CD4-positive, alpha-beta T cell (primary cell): ENCODE measurements around the gene PCBP2. TPM values are rescaled to one million over a fixed set of nuclear protein-coding genes. Genes with fewer than 3 reads are reported as not detected.

Experiments
- ATAC-seq: fragments of 200-7000 bp; cut with Tn5 transposase; one replicate; pipeline ENCODE4 v1.10.0; 2022; ENCODE audit warnings: mild to moderate bottlenecking; ENCODE audit not compliant: poor library complexity
- CTCF ChIA-PET: fragments of 350-600 bp; sonication (Branson Sonifier 250); formaldehyde crosslinking; loops from one replicate; lab custom pipeline; 2021; ENCODE audit warnings: antibody characterized with exemption, inconsistent platforms; lab: Charles Lee
- POLR2A ChIA-PET: fragments of 350-600 bp; sonication (Branson Sonifier 250); formaldehyde crosslinking; loops from one replicate; lab custom pipeline; 2021; ENCODE audit warnings: antibody characterized with exemption, inconsistent platforms; lab: Charles Lee
- DNase-seq, 14 experiments: peaks; one replicate each; pipeline ENCODE4 v3.0.0-alpha.2; 2013 to 2020; ENCODE audit warnings: mixed read lengths in 2 of 14
- H3K27ac ChIP-seq, 2 donors: one replicate each; pipeline versions ENCODE4 v1.5.1 to v1.7.0; 2013; ENCODE audit warnings: low read length in 2 of 2, low read depth in 1 of 2, mild to moderate bottlenecking in 1 of 2
- H3K27me3 ChIP-seq, 2 experiments: 1 replicate in 1 of 2; 2 replicates in 1 of 2; pipeline versions ENCODE4 v1.6.1 to v1.7.0; 2013; ENCODE audit warnings: low read length in 2 of 2, control low read depth in 1 of 2, mild to moderate bottlenecking in 1 of 2, moderate library complexity in 1 of 2; ENCODE audit not compliant: insufficient read depth in 2 of 2, control insufficient read depth in 1 of 2
- H3K36me3 ChIP-seq: one replicate; pipeline ENCODE4 v1.6.1; 2013; ENCODE audit warnings: low read length, control low read depth; ENCODE audit not compliant: insufficient read depth
- H3K4me1 ChIP-seq: one replicate; pipeline ENCODE4 v1.6.1; 2013; ENCODE audit warnings: low read length, control low read depth; ENCODE audit not compliant: insufficient read depth
- H3K4me3 ChIP-seq: one replicate; pipeline ENCODE4 v1.5.1; 2013; ENCODE audit warnings: mild to moderate bottlenecking, low read length, moderate library complexity
- H3K9me3 ChIP-seq, 2 experiments: 1 replicate in 1 of 2; 2 replicates in 1 of 2; pipeline versions ENCODE4 v1.6.1 to v1.7.0; 2013; ENCODE audit warnings: low read length in 2 of 2, mild to moderate bottlenecking in 2 of 2, control low read depth in 1 of 2, moderate library complexity in 1 of 2; ENCODE audit not compliant: control insufficient read depth in 1 of 2, insufficient read depth in 1 of 2
- H3K27ac Mint-ChIP-seq: one replicate; pipeline ENCODE4 v1.8.0; 2020; ENCODE audit warnings: mixed read lengths
- H3K27me3 Mint-ChIP-seq: one replicate; pipeline ENCODE4 v1.8.0; 2021; ENCODE audit warnings: mixed read lengths
- H3K36me3 Mint-ChIP-seq: one replicate; pipeline ENCODE4 v1.8.0; 2021; ENCODE audit warnings: low read depth, mixed read lengths
- H3K4me1 Mint-ChIP-seq: one replicate; pipeline ENCODE4 v1.8.0; 2021; ENCODE audit warnings: low read depth, mixed read lengths
- H3K4me3 Mint-ChIP-seq: one replicate; pipeline ENCODE4 v1.8.0; 2020; ENCODE audit warnings: mild to moderate bottlenecking, mixed read lengths
- H3K9me3 Mint-ChIP-seq: one replicate; pipeline ENCODE4 v1.8.0; 2020; ENCODE audit warnings: mixed read lengths
- intact Hi-C, 2 experiments: fragments of 100-400 bp; cut with DNase I in 1 of 2; cut with micrococcal nuclease in 1 of 2; formaldehyde crosslinking; loops; one replicate each; pipeline versions ENCODE4 v1.15.1 to v1.9.0; 2023 to 2025; cut with DNase I, micrococcal nuclease
- total RNA-seq, 174 experiments: library from RNA in 2 of 174; stranded (reverse) in 2 of 174; gene quantifications; one replicate each; pipeline ENCODE4 v1.2.3 and lab custom pipeline; 2021 to 2026
- TF ChIP-seq, protein P1 (sequence below): fragments of 200-600 bp; IDR thresholded peaks from one replicate; pipeline ENCODE4 v1.8.0; 2022; ENCODE audit warnings: antibody characterized with exemption, mild to moderate bottlenecking

PCBP2 gene
- total RNA-seq, 2 experiments from 2014 or later, result 1,331 to 1,359 TPM

DNA sequence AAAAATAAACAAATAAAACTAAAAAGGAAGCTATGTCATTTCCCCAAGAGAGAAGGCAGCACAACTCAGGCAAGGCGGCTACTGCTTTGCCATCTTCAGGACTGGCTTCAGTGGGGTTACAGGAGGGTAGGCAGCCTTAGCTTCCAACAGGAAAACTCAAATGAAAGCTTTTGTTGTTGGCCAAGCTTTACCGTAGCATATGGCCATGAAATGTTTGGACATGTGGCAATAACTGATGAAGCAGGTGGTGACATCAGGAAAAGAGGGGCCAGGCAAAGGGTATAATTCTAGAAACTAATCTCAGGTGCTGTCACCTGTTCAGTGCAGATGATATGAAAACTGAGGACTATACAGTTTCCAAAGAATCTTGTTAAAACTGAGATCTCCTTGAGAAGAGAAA lies 78.2 kb downstream of the PCBP2 start:
- no peaks in the 10 kb centered on the region for H3K27me3 ChIP-seq
- no peaks in the 10 kb centered on the region for H3K9me3 Mint-ChIP-seq
- DNase-seq (no peak), ATAC-seq (no peak)
- peaks cover 64% of the 10 kb centered on the region for H3K36me3 Mint-ChIP-seq
- intact Hi-C loops, result no loop called here
- POLR2A ChIA-PET, result no interaction called here
- no peak overlapping the region for H3K27ac ChIP-seq
- H3K36me3 ChIP-seq, result peaks cover 62% of the 10 kb centered on the region
- H3K27ac Mint-ChIP-seq, result no peak overlapping the region
- CTCF ChIA-PET, result no interaction called here
- no peaks in the 10 kb centered on the region for H3K9me3 ChIP-seq
- TF ChIP-seq, protein P1, sequence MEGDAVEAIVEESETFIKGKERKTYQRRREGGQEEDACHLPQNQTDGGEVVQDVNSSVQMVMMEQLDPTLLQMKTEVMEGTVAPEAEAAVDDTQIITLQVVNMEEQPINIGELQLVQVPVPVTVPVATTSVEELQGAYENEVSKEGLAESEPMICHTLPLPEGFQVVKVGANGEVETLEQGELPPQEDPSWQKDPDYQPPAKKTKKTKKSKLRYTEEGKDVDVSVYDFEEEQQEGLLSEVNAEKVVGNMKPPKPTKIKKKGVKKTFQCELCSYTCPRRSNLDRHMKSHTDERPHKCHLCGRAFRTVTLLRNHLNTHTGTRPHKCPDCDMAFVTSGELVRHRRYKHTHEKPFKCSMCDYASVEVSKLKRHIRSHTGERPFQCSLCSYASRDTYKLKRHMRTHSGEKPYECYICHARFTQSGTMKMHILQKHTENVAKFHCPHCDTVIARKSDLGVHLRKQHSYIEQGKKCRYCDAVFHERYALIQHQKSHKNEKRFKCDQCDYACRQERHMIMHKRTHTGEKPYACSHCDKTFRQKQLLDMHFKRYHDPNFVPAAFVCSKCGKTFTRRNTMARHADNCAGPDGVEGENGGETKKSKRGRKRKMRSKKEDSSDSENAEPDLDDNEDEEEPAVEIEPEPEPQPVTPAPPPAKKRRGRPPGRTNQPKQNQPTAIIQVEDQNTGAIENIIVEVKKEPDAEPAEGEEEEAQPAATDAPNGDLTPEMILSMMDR, result no peak
- H3K27me3 Mint-ChIP-seq, result no peaks in the 10 kb centered on the region
- H3K4me1 Mint-ChIP-seq, result no peaks in the 10 kb centered on the region
- H3K4me3 Mint-ChIP-seq, result no peak overlapping the region
- no peak overlapping the region for H3K4me3 ChIP-seq
- no peaks in the 10 kb centered on the region for H3K4me1 ChIP-seq

Other genes with a start within 250 kb of the PCBP2 start
- 100 to 1,000 TPM; 166 to 180 TPM for gene ITGB7, start 244.9 kb upstream of the PCBP2 start, total RNA-seq
- gene RARG, start 219.9 kb upstream of the PCBP2 start, total RNA-seq, result 10 to 100 TPM; 14.0 to 15.8 TPM
- gene ESPL1, start 183.8 kb upstream of the PCBP2 start, total RNA-seq, result under 1 TPM; 0.20 to 0.71 TPM
- 100 to 1,000 TPM; 757 to 763 TPM for gene PFDN5, start 156.6 kb upstream of the PCBP2 start, total RNA-seq
- gene MYG1, start 152.4 kb upstream of the PCBP2 start, total RNA-seq, result 10 to 100 TPM; 30.9 to 33.8 TPM
- gene AAAS, start 130.5 kb upstream of the PCBP2 start, total RNA-seq, result 10 to 100 TPM; 21.0 to 22.7 TPM
- under 1 TPM in 1 of 2 experiments, not detected in 1; 0.14 TPM for gene SP7, start 115.7 kb upstream of the PCBP2 start, total RNA-seq
- 10 to 100 TPM; 42.3 to 43.3 TPM for gene SP1, start 71.9 kb upstream of the PCBP2 start, total RNA-seq
- gene AMHR2, start 28.2 kb upstream of the PCBP2 start, total RNA-seq, result not detected
- gene PRR13, start 10.4 kb upstream of the PCBP2 start, total RNA-seq, result 100 to 1,000 TPM; 133 to 142 TPM
- gene MAP3K12, start 47.4 kb downstream of the PCBP2 start, total RNA-seq, result 10 to 100 TPM; 12.6 to 15.2 TPM
- gene TARBP2, start 49.2 kb downstream of the PCBP2 start, total RNA-seq, result 10 to 100 TPM; 21.7 to 22.4 TPM
- gene NPFF, start 55.4 kb downstream of the PCBP2 start, total RNA-seq, result not detected
- 10 to 100 TPM; 13.3 to 14.3 TPM for gene ATF7, start 174.3 kb downstream of the PCBP2 start, total RNA-seq
- gene ATP5MC2, start 224.0 kb downstream of the PCBP2 start, total RNA-seq, result 100 to 1,000 TPM; 235 to 245 TPM